HUES48 (cell line): ENCODE measurements around the gene ABLIM3.

ENCODE experiments used
- H3K27ac ChIP-seq: one replicate; pipeline ENCODE4 v1.7.0; 2013; ENCODE audit warnings: low read depth, low read length, inconsistent platforms
- H3K27me3 ChIP-seq: 2 replicates; pipeline ENCODE4 v1.6.1; 2013; ENCODE audit warnings: mild to moderate bottlenecking, low read length; ENCODE audit not compliant: control insufficient read depth, insufficient read depth
- H3K36me3 ChIP-seq: 2 replicates; pipeline ENCODE4 v1.6.1; 2013; ENCODE audit warnings: low read length; ENCODE audit not compliant: control insufficient read depth, insufficient read depth
- H3K4me1 ChIP-seq: 2 replicates; pipeline ENCODE4 v1.6.1; 2013; ENCODE audit warnings: mild to moderate bottlenecking, low read length; ENCODE audit not compliant: control insufficient read depth, insufficient read depth
- H3K4me3 ChIP-seq: 2 replicates; pipeline ENCODE4 v1.5.1; 2013; ENCODE audit warnings: mild to moderate bottlenecking, low read depth, low read length
- H3K9ac ChIP-seq: 2 replicates; pipeline ENCODE4 v1.6.1; 2013; ENCODE audit warnings: mild to moderate bottlenecking, low read depth, low read length, moderate library complexity
- H3K9me3 ChIP-seq: 2 replicates; pipeline ENCODE4 v1.6.1; 2013; ENCODE audit warnings: low read length; ENCODE audit not compliant: control insufficient read depth, insufficient read depth

ABLIM3 gene

DNA sequence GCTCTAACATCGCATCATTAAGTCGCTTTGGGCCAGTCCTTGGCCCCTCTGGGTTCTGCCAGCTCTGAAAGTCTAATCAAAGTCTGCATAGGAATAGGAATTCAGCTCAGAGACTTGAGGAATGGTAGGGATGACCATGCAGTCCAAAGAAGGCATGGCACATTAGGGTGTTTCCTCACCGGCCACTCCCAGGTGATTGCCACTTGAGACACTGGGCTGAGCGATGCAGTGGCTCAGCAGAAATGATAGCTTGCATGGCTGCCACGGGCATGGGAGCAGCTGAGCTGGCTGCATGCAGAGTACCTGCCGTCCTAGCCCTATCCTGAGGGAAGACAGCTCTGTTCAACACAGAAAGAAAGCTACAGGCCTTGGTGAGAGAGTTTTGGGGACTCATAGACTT is 159.1 kb downstream of the ABLIM3 start:
- no peaks in the 10 kb centered on the region for H3K4me1 ChIP-seq
- no peaks in the 10 kb centered on the region for H3K27me3 ChIP-seq
- H3K27ac ChIP-seq: no peak overlapping the region
- no peaks in the 10 kb centered on the region for H3K36me3 ChIP-seq
- no peaks in the 10 kb centered on the region for H3K9me3 ChIP-seq
- no peak overlapping the region for H3K4me3 ChIP-seq
- no peak overlapping the region for H3K9ac ChIP-seq

DNA sequence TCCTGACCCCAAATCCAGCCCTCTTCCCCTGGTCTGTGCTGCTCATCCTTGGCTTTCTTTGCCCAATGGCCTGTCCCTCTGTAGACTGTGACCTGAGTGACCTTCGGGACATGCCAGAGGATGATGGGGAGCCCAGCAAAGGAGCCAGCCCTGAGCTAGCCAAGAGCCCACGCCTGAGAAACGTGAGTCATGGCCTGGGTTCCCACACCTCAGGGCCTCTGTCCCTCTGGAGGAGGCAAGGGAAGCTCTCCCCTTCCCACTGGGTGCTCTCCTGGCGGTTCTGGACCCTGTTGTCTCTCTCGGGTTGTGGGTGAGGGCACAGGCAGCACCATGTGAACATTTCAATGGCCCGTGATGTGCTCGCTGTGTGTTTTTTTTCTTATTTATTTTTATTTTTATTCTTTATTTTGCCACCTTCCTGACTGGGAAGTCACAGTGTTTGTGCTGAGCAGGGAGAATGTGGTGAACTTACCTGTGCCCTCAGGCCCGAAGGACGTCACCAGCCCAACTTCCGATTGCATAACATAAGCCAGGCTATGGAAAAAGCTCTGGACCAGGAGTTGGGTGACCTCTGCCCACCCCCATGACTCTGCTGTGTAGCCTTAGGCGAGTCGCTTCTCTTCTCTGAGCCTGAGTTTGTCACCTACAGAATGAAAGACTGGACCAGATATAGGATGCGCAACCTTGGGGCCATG is 159.9 kb downstream of the ABLIM3 start:
- H3K27ac ChIP-seq: no peak overlapping the region

DNA sequence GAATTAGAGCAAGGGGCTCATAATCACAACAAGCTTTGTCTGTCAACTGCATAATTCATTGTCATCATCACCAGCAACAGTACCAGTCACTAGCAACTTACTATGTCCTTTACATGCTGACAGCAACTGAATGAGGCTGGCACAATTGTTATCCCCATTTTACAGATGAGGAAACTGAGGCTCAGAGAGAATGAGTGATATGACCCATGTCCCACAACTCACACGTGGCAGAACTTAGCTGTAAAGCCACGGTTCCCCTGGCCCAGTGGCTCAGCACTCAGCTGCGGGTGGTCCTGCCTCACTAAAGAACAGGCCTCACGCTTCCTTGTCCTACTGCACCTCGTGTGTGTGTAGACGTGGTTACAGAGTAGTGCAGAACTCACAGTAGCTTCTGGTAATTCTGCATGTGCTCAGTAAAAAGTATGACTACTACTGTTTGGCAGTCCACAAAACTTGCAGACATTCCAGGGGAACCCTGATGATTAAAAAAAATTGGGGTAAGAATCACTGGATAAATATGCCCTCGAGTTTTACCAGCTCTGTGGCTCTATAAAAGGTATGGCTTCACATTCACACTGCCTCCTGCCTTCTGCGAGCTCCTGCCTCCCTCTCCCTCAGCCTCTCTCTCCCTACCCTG is 160.6 kb downstream of the ABLIM3 start:
- no peak overlapping the region for H3K27ac ChIP-seq
- H3K27me3 ChIP-seq: no peaks in the 10 kb centered on the region
- H3K9ac ChIP-seq: no peak overlapping the region
- no peak overlapping the region for H3K4me3 ChIP-seq
- no peaks in the 10 kb centered on the region for H3K36me3 ChIP-seq
- no peaks in the 10 kb centered on the region for H3K4me1 ChIP-seq
- H3K9me3 ChIP-seq: no peaks in the 10 kb centered on the region

More for the DNA sequence above, 159.9 kb downstream of the ABLIM3 start:
- H3K4me1 ChIP-seq: no peaks in the 10 kb centered on the region
- no peak overlapping the region for H3K9ac ChIP-seq
- no peak overlapping the region for H3K4me3 ChIP-seq
- no peaks in the 10 kb centered on the region for H3K9me3 ChIP-seq
- H3K27me3 ChIP-seq: no peaks in the 10 kb centered on the region
- no peaks in the 10 kb centered on the region for H3K36me3 ChIP-seq

DNA sequence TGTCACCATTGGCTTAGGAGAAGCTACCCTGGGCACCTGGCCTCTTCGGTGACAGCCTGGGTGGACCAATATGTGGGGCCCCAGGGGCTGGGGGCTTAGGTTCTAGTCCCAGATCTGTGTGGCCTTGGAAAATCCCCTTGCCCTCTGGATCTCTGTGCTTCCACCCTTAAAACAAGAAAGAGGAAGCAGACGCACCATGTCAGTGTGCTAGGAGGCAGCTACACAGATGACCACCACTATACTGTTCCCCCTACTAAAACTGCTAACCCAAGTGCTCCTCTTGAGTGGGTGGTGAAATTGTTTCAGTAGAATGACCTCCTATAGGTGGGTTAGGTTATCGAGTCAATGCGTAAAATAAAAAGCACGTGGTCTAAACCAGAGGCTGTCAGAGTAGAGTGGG is 161.3 kb downstream of the ABLIM3 start:
- Histone ChIP-seq H3K4me3 (no peak overlapping the region), H3K4me1 (no peaks in the 10 kb centered on the region), H3K9me3 (no peaks in the 10 kb centered on the region), H3K36me3 (no peaks in the 10 kb centered on the region), H3K9ac (no peak overlapping the region), H3K27ac (no peak overlapping the region), H3K27me3 (no peaks in the 10 kb centered on the region)

DNA sequence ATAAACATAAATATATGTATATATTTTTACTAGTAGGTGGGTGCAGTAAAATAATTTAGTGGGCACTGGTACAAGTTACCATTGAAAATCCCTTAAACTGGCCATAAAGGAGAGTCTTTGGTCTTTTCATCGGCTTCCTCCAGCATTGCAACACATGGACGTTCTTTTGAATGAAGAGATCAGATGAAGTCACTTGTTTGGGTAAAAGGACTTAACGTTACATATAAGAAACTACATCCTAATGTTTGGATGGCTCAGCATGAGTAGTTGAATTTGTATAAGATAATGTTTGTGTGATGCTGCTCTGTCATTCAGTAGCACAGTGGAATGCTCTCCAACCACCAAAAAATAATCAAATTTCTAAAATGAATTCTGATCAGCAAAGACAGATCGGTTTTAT is 161.9 kb downstream of the ABLIM3 start:
- Histone ChIP-seq H3K4me3 (no peak overlapping the region), H3K27me3 (no peaks in the 10 kb centered on the region), H3K9ac (no peak overlapping the region)

DNA sequence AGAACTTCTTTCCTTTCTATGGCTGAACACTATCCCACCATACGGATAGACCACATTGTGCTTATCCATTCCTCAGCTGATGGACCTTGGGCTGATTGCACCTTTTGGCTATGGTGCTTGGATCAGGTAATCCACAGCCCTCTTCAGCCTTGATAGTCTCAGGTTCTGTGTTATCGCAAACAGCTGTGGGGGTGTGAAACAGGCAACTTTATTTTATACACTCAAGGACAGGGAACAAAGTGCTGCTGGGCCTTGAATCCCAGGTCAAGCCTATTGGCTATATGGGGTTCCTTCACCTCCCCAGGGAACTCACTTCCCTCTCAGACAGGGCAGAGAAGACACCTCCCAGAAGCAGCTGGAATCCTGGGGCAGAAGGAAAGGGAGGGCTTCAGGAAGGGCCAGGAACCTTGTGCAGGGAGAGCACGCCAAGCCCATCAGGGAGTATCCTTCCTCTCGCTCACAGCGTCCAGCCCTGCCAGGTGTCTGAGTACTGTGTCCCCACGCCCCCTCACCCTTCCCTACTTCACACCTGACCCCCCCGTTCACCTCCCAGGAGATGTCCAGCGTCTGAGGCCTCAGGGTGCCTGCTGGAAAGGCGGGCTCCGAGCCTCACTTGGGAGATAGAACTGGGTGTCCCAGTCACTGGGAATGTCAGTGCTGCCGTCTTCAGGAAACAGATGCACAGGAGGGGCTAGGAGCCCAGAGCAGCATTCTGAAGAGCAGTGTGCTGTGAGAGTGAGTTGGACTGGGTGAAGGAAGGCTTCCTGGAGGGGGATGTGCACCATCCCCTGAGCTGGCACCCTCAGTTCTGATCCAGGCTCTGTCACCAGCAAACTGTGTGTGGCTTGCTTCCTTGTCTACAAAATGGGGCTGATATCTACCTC is 163.1 kb downstream of the ABLIM3 start:
- H3K4me1 ChIP-seq: no peaks in the 10 kb centered on the region
- no peak overlapping the region for H3K4me3 ChIP-seq
- H3K9ac ChIP-seq: no peak overlapping the region
- no peaks in the 10 kb centered on the region for H3K36me3 ChIP-seq
- no peaks in the 10 kb centered on the region for H3K27me3 ChIP-seq
- H3K9me3 ChIP-seq: no peaks in the 10 kb centered on the region
- H3K27ac ChIP-seq: no peak overlapping the region

More for the DNA sequence above, 161.9 kb downstream of the ABLIM3 start:
- Histone ChIP-seq H3K36me3 (no peaks in the 10 kb centered on the region), H3K4me1 (no peaks in the 10 kb centered on the region), H3K9me3 (no peaks in the 10 kb centered on the region), H3K27ac (no peak overlapping the region)

DNA sequence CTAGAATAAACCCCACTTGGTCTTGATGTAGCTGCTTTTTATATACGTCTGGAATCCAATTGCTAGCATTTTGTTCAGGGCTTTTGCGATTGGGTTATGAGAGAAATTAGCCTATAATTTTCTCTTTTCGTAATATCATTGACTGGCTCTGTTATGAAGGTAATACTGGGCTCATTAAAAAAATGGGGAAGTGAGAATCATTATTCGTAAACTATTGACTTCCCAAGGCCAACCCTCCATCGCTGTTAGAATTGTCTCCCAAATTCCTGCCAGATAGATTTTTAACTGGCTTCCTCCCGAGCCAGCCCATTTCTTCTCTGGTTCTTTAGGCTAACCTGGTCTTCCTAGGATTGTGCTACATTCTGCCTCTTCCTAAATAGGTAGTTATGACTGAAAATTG is 168.1 kb downstream of the ABLIM3 start:
- Histone ChIP-seq H3K4me3 (no peak overlapping the region), H3K4me1 (peaks cover 7% of the 10 kb centered on the region), H3K9me3 (no peaks in the 10 kb centered on the region), H3K27ac (no peak overlapping the region), H3K9ac (no peak overlapping the region), H3K27me3 (no peaks in the 10 kb centered on the region), H3K36me3 (no peaks in the 10 kb centered on the region)
